KMS-11 (cell line): ENCODE measurements around the gene ST7.

Source experiments
- H2AFZ ChIP-seq: fragments of 200-600 bp; sonication (generic); 2 replicates; pipeline ENCODE4 v1.6.1; 2016; ENCODE audit warnings: antibody characterized with exemption, mixed run types, low read depth
- H3K27ac ChIP-seq: fragments of 200-600 bp; sonication (generic); 2 replicates; pipeline ENCODE4 v1.6.1; 2016; ENCODE audit warnings: mild to moderate bottlenecking, mixed run types
- H3K27me3 ChIP-seq: fragments of 200-600 bp; sonication (generic); 2 replicates; pipeline ENCODE4 v1.6.1; 2017; ENCODE audit warnings: mild to moderate bottlenecking, low read depth, mixed run types, moderate library complexity; ENCODE audit not compliant: insufficient read depth
- H3K36me3 ChIP-seq: fragments of 200-600 bp; sonication (generic); 2 replicates; pipeline ENCODE4 v1.6.1; 2017; ENCODE audit warnings: mild to moderate bottlenecking, mixed run types; ENCODE audit not compliant: insufficient read depth
- H3K4me1 ChIP-seq: fragments of 200-600 bp; sonication (generic); 2 replicates; pipeline ENCODE4 v1.6.1; 2016; ENCODE audit warnings: mild to moderate bottlenecking, low read depth, mixed run types; ENCODE audit not compliant: poor library complexity, severe bottlenecking
- H3K4me2 ChIP-seq: fragments of 200-600 bp; sonication (generic); 2 replicates; pipeline ENCODE4 v1.7.0; 2016; ENCODE audit warnings: mild to moderate bottlenecking, mixed run types
- H3K4me3 ChIP-seq: fragments of 200-600 bp; sonication (generic); IDR thresholded peaks from 2 replicates; pipeline ENCODE4 v1.6.1; 2017; ENCODE audit warnings: low read depth, low read length, mixed read lengths; ENCODE audit not compliant: insufficient read depth
- H3K79me2 ChIP-seq: fragments of 200-600 bp; sonication (generic); 2 replicates; pipeline ENCODE4 v1.6.1; 2016; ENCODE audit warnings: low read depth, mixed run types; ENCODE audit not compliant: insufficient read depth
- H3K9ac ChIP-seq: fragments of 200-600 bp; sonication (generic); 2 replicates; pipeline ENCODE4 v1.6.1; 2016; ENCODE audit warnings: mild to moderate bottlenecking, mixed run types
- H4K20me1 ChIP-seq: fragments of 200-600 bp; sonication (generic); 2 replicates; pipeline ENCODE4 v1.6.1; 2016; ENCODE audit warnings: mild to moderate bottlenecking, mixed run types; ENCODE audit not compliant: insufficient read depth
- CTCF ChIP-seq: fragments of 200-600 bp; sonication (generic); conservative IDR thresholded peaks from 2 replicates; pipeline ENCODE4 v1.6.1; 2017; ENCODE audit warnings: low read depth, mild to moderate bottlenecking, antibody characterized with exemption, low read length, moderate library complexity, mixed read lengths

Gene ST7

GRCh38 chr7:117008118-117008885 lies 55.0 kb downstream of the ST7 start:
- no peak overlapping the region for H3K27ac ChIP-seq
- H3K79me2 ChIP-seq, result no peaks in the 10 kb centered on the region
- H4K20me1 ChIP-seq, result no peaks in the 10 kb centered on the region

GRCh38 chr7:117008886-117009531 lies 55.7 kb downstream of the ST7 start:
- H3K4me3 ChIP-seq, result no peak overlapping the region
- peak overlapping the region; percentile 24 for H3K4me2 ChIP-seq
- H4K20me1 ChIP-seq, result no peaks in the 10 kb centered on the region
- H3K4me1 ChIP-seq, result peaks cover 40% of the 10 kb centered on the region
- no peak overlapping the region for H3K27ac ChIP-seq
- no peaks in the 10 kb centered on the region for H3K79me2 ChIP-seq
- TF ChIP-seq CTCF, result no peak
- no peak overlapping the region for H2AFZ ChIP-seq
- no peaks in the 10 kb centered on the region for H3K36me3 ChIP-seq
- H3K9ac ChIP-seq, result no peak overlapping the region
- H3K27me3 ChIP-seq, result no peaks in the 10 kb centered on the region

More at GRCh38 chr7:117008118-117008885, 55.0 kb downstream of the ST7 start:
- Histone ChIP-seq H3K27me3 (no peaks in the 10 kb centered on the region), H3K9ac (no peak overlapping the region), H3K4me2 (peak overlapping the region; percentile 24; the same call in 1 of the 2 replicates), H2AFZ (no peak overlapping the region), H3K4me3 (no peak overlapping the region), H3K4me1 (peaks cover 40% of the 10 kb centered on the region), H3K36me3 (no peaks in the 10 kb centered on the region)
- no peak for TF ChIP-seq CTCF

- H3K4me2 ChIP-seq, result peak overlapping the region; percentile 24
- no peaks in the 10 kb centered on the region for H3K79me2 ChIP-seq
- no peaks in the 10 kb centered on the region for H3K36me3 ChIP-seq
- no peak overlapping the region for H3K4me3 ChIP-seq
- H2AFZ ChIP-seq, result no peak overlapping the region
- H3K27ac ChIP-seq, result no peak overlapping the region
- peaks cover 40% of the 10 kb centered on the region for H3K4me1 ChIP-seq
- H4K20me1 ChIP-seq, result no peaks in the 10 kb centered on the region
- H3K27me3 ChIP-seq, result no peaks in the 10 kb centered on the region
- H3K9ac ChIP-seq, result no peak overlapping the region
- TF ChIP-seq CTCF, result no peak
Observed at GRCh38 chr7:117009705-117010361, 56.5 kb downstream of the ST7 start.

- Histone ChIP-seq H2AFZ (no peak overlapping the region), H3K79me2 (no peaks in the 10 kb centered on the region), H3K27ac (no peak overlapping the region), H3K36me3 (no peaks in the 10 kb centered on the region), H4K20me1 (no peaks in the 10 kb centered on the region), H3K9ac (no peak overlapping the region), H3K4me3 (no peak overlapping the region), H3K4me2 (peak overlapping the region; percentile 24; the same call in 1 of the 2 replicates), H3K4me1 (peaks cover 40% of the 10 kb centered on the region), H3K27me3 (no peaks in the 10 kb centered on the region)
- no peak for TF ChIP-seq CTCF
Observed at GRCh38 chr7:117010375-117011133, 57.3 kb downstream of the ST7 start.
